ENCODE results near the gene GALNS.

Gene GALNS

DNA sequence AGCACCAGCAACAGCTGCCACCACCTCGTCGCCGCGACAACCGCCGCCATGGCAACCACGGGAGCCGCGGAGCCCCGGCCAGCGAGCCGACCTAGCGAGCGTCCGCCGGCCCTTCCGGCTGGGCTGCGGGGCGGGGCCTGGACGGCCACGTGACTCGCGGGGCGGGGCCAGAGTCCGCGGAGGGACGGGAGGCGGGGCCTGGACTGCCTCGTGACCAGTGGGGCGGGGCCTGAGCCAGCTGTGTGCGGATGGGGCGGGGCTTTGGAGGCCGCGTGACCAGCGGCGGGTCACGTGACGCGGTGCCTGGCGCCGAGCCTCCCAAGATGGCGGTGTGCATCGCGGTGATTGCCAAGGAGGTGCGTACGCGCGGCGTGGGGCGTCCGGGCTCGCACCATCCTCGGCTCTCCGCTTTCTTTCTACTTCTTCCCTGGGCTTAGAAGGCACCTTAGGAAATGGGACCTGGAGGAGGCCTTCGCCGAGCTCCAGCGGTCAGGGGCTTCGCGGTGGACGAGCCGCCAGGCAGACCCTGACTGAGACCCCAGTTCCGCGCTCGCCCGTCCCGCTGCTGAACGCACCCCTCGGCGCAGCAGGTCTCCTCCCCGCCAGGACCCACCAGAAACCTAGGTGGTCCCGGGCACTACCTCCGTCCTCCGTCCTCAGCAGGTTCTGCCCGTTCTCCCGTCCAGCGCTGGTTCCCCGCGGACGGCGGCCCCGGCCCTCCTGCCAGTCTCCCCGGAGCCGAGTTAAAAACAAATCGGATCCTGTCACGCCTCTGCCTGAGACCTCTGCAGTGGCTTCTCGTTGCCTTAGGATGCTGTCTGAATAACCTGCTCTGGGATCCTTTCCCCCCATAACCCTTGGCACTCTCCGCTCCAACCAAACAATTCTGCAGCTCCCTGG lies at the start of gene GALNS, which contains the start of gene TRAPPC2L:
TSS of gene GALNS (minus strand) at position 120 of the 900 bp plus-strand sequence. CDS start at position 50, 70 bp downstream.
TSS of gene TRAPPC2L (plus strand) at position 300 of the 900 bp plus-strand sequence. CDS start at position 324, 24 bp downstream.
- Mint-ChIP-seq H3K27ac (peak within 1 kb of the TSS; percentile 90), H3K4me1 (peaks cover 36% of the 10 kb centered on the region), H3K9me3 (no peaks in the 10 kb centered on the region), H3K4me3 (peak within 1 kb of the TSS; percentile 93), H3K36me3 (peaks cover 33% of the 10 kb centered on the region)
- ATAC-seq (peak; percentile 84), DNase-seq (ENCODE audit: low spot score in 2 of 2) (peak; percentile 100)

DNA sequence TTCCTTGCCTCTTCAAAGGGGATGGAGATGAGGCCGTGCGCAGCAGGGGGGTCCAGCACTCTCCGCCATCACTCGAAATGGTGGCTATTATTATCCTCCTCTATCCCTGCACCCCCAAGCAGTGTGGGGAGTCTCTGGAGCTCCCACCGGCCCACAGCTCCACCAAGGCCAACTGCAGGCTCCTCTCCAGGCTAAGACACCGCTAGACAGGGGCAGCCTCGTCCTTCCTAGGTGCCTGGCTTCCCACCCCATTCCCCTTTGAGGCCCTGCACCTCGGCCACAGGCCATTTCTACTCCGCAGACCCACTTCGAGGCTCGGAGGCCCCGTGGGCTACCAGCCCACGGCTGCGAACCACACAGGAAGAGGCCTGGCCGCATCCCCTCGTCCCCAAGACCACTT lies 49.3 kb upstream of the GALNS start:
- Mint-ChIP-seq H3K9me3 (no peaks in the 10 kb centered on the region), H3K27ac (no peak overlapping the region), H3K4me1 (peaks cover 5% of the 10 kb centered on the region), H3K36me3 (no peaks in the 10 kb centered on the region), H3K4me3 (no peak overlapping the region)
- no peak for DNase-seq (ENCODE audit: low spot score in 2 of 2)
- ATAC-seq: no peak

GRCh38 chr16:88905563-88905962 lies 48.8 kb upstream of the GALNS start:
- DNase-seq (ENCODE audit: low spot score in 2 of 2): no peak
- H3K36me3 Mint-ChIP-seq: no peaks in the 10 kb centered on the region
- H3K27ac Mint-ChIP-seq: no peak overlapping the region
- no peaks in the 10 kb centered on the region for H3K9me3 Mint-ChIP-seq
- ATAC-seq: no peak
- H3K4me3 Mint-ChIP-seq: no peak overlapping the region
- H3K4me1 Mint-ChIP-seq: peaks cover 5% of the 10 kb centered on the region

DNA sequence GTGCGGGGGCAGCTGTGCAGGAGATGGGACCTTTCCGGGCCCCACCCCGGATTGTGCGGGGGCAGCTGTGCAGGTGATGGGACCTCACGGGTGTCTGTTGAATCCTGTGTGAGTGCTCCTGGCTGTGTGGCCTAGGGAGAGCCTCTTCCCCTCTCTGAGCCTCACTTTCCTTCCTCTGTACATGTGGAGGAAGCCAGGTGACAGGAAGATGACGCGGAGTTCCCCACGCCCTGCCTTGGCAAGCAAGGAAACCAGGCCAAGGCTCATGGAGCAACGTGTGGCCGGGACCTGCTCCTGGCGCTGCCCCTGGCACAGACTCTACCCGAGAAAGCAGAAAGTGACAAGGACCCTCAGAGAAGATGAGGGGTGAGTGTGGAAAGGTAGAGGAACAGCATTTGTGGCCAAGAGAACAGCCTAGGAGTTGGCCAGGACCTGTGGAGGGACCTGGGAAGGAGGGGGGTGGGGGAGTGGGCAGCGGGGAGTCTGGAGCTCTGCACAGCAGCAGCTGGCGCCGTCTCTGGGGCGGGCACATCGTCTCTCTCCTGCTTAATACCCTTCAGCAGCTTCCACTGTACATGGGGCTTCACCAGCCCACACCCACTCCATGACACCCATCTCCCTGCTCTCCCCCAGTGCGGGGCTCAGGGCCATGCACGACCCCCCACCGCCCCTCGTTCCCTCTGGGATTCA lies 48.1 kb upstream of the GALNS start:
- H3K27ac Mint-ChIP-seq: no peak overlapping the region
- peaks cover 5% of the 10 kb centered on the region for H3K4me1 Mint-ChIP-seq
- DNase-seq (ENCODE audit: low spot score in 2 of 2): no peak
- H3K9me3 Mint-ChIP-seq: no peaks in the 10 kb centered on the region
- H3K4me3 Mint-ChIP-seq: no peak overlapping the region
- no peak for ATAC-seq
- no peaks in the 10 kb centered on the region for H3K36me3 Mint-ChIP-seq

- ATAC-seq (no peak), DNase-seq (ENCODE audit: low spot score in 2 of 2) (no peak)
- Mint-ChIP-seq H3K4me1 (peaks cover 5% of the 10 kb centered on the region), H3K27ac (peak overlapping the region; percentile 58), H3K4me3 (no peak overlapping the region), H3K9me3 (no peaks in the 10 kb centered on the region), H3K36me3 (no peaks in the 10 kb centered on the region)
Measured at GRCh38 chr16:88903267-88903666, 46.5 kb upstream of the GALNS start.

DNA sequence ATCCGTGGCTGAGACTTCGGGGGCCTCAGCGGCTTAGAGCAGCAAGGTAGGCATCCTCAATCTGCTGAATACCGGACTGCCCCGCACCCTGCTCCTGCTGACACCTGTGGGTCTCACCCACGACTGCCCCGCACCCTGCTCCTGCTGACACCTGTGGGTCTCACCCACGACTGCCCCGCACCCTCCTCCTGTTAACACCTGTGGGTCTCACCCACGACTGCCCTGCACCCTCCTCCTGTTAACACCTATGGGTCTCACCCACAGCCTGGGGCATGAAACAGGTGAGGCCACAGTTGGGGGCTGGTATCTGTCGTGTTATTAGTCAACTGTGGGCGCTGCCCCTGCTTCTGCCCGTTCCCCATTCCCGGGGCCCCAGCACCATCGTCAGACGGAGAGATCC lies 46.0 kb upstream of the GALNS start:
- H3K36me3 Mint-ChIP-seq: no peaks in the 10 kb centered on the region
- H3K27ac Mint-ChIP-seq: peak overlapping the region; percentile 58
- ATAC-seq (no peak), DNase-seq (ENCODE audit: low spot score in 2 of 2) (no peak)
- H3K4me1 Mint-ChIP-seq: peaks cover 5% of the 10 kb centered on the region
- H3K4me3 Mint-ChIP-seq: no peak overlapping the region
- H3K9me3 Mint-ChIP-seq: no peaks in the 10 kb centered on the region

GRCh38 chr16:88901718-88902337 lies 45.1 kb upstream of the GALNS start:
- ATAC-seq (no peak), DNase-seq (ENCODE audit: low spot score in 2 of 2) (no peak)
- Mint-ChIP-seq H3K27ac (no peak overlapping the region), H3K9me3 (no peaks in the 10 kb centered on the region), H3K36me3 (no peaks in the 10 kb centered on the region), H3K4me1 (peaks cover 5% of the 10 kb centered on the region), H3K4me3 (no peak overlapping the region)

DNA sequence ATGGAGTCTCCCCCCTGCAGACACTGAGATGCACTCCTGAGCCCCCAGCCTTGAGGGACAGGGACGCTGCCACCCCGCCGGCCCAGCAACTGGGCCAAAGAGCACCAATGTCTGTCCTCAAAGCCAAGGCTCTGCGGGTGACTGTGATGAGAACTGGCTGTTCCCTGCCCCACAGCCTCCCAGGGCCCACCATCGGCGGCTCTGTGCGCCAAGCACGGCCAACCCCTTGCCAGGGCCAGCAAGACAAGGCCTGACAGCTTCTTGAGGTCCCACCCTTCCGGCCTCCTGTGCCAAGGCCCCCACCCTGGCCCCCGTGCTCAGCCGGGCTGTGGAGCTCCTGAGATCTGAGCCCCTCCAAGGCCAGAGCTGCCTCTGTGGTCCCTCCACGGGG lies 43.9 kb upstream of the GALNS start:
- Mint-ChIP-seq H3K4me3 (no peak overlapping the region), H3K4me1 (no peaks in the 10 kb centered on the region), H3K36me3 (no peaks in the 10 kb centered on the region), H3K9me3 (no peaks in the 10 kb centered on the region), H3K27ac (no peak overlapping the region)
- ATAC-seq: no peak
- DNase-seq (ENCODE audit: low spot score in 2 of 2): no peak

- DNase-seq (ENCODE audit: low spot score in 2 of 2) (no peak), ATAC-seq (no peak)
- Mint-ChIP-seq H3K9me3 (no peaks in the 10 kb centered on the region), H3K36me3 (no peaks in the 10 kb centered on the region), H3K4me1 (no peaks in the 10 kb centered on the region), H3K4me3 (no peak overlapping the region), H3K27ac (no peak overlapping the region)
Measured at GRCh38 chr16:88899901-88900661, 43.3 kb upstream of the GALNS start.

- no peak overlapping the region for H3K4me3 Mint-ChIP-seq
- no peak for ATAC-seq
- no peaks in the 10 kb centered on the region for H3K9me3 Mint-ChIP-seq
- no peak overlapping the region for H3K27ac Mint-ChIP-seq
- no peaks in the 10 kb centered on the region for H3K4me1 Mint-ChIP-seq
- H3K36me3 Mint-ChIP-seq: no peaks in the 10 kb centered on the region
- no peak for DNase-seq (ENCODE audit: low spot score in 2 of 2)
Measured at GRCh38 chr16:88897696-88898425, 41.1 kb upstream of the GALNS start.

- Mint-ChIP-seq H3K27ac (no peak overlapping the region), H3K9me3 (no peaks in the 10 kb centered on the region), H3K36me3 (no peaks in the 10 kb centered on the region), H3K4me1 (no peaks in the 10 kb centered on the region), H3K4me3 (no peak overlapping the region)
- DNase-seq (ENCODE audit: low spot score in 2 of 2) (no peak), ATAC-seq (no peak)
Measured at GRCh38 chr16:88896238-88897070, 39.7 kb upstream of the GALNS start.

DNA sequence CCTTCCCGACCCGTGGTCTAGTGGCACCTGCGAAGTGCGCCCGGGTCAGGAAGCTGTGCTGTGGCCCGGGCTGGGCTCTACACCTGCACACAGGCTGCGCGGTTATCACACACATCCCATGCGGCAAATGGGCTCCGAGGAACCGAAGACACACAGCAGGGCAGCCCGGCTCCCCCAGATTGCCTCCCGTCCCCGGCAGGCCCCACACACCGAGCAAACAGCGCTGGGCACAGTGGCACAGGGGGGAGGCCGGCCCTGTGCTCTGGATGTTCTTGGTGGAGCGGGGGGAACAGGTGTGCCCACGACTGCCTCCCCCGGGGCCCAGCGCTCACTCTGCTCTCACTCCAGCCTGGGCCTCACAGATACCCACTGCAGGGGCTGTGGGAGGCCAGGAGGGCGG lies 38.6 kb upstream of the GALNS start:
- Mint-ChIP-seq H3K4me3 (no peak overlapping the region), H3K36me3 (no peaks in the 10 kb centered on the region)
- ATAC-seq: no peak

DNA sequence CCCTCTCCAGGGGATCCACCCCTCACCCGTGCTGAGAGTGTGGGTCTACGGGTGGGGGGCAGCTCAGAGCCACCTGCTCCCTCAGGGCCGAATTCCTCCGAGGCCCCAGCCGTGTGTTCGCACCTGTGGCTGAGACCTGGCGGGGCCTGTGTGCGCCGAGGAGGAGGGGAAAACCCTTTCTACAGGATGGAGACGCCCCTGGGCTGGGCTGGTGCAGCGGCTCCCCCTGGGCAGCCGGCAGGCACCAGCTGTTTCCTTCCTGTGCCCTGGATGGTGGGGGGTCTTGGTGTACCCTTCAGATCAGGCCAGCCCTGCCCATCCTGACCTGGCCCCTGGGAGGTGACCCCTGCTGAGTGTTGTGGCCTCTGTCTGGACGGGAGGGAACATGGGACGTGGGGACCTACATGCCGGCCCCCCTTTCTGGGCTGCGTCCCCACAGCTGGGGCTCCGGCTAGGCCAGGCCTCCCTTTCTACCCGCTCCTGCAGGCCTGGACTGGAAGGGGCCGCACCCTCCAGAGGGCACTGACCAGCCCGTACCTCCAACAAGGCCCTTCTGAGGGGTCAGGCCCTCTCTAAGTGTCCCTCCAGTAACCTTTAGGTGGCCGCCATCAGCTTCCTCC lies 38.0 kb upstream of the GALNS start:
- Mint-ChIP-seq H3K36me3 (no peaks in the 10 kb centered on the region), H3K4me1 (no peaks in the 10 kb centered on the region), H3K27ac (no peak overlapping the region), H3K9me3 (no peaks in the 10 kb centered on the region), H3K4me3 (no peak overlapping the region)
- DNase-seq (ENCODE audit: low spot score in 2 of 2) (no peak), ATAC-seq (no peak)

More for the DNA sequence above, 38.6 kb upstream of the GALNS start:
- Mint-ChIP-seq H3K4me1 (no peaks in the 10 kb centered on the region), H3K9me3 (no peaks in the 10 kb centered on the region), H3K27ac (no peak overlapping the region)
- no peak for DNase-seq (ENCODE audit: low spot score in 2 of 2)

Data from stimulated activated effector memory CD8-positive, alpha-beta T cell treated with anti-CD3 and anti-CD28 coated beads, Interleukin-12 subunit alpha, Interleukin-12 subunit beta, amount 100 ng/mL, for 72 hours (primary cell).